Measurements from ENCODE around the gene ADCY5. TPM values are rescaled to one million over a fixed set of nuclear protein-coding genes. Genes with fewer than 3 reads are reported as not detected.

ADCY5 gene
- total RNA-seq, 1 experiment from 2014 or later, result 0.24 TPM

DNA sequence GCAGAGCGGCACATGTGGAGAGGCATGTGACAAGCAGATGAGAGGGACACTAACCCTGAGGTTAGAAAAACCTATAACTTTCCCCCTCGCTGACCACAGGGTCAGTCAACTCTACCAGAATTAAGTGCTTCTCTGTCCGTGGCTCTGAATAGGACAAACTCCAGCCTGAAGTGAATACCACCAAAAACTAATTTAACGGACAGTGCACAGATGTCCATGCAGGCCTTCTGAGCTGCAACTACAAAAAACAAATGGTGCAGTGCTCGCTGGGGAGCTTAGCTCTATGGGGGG lies 59.3 kb downstream of the ADCY5 start:
- POLR2A ChIA-PET (ENCODE audit: unreplicated experiment), result no interaction called here
- BruUV-seq (replicated peaks), result no TSS peak

DNA sequence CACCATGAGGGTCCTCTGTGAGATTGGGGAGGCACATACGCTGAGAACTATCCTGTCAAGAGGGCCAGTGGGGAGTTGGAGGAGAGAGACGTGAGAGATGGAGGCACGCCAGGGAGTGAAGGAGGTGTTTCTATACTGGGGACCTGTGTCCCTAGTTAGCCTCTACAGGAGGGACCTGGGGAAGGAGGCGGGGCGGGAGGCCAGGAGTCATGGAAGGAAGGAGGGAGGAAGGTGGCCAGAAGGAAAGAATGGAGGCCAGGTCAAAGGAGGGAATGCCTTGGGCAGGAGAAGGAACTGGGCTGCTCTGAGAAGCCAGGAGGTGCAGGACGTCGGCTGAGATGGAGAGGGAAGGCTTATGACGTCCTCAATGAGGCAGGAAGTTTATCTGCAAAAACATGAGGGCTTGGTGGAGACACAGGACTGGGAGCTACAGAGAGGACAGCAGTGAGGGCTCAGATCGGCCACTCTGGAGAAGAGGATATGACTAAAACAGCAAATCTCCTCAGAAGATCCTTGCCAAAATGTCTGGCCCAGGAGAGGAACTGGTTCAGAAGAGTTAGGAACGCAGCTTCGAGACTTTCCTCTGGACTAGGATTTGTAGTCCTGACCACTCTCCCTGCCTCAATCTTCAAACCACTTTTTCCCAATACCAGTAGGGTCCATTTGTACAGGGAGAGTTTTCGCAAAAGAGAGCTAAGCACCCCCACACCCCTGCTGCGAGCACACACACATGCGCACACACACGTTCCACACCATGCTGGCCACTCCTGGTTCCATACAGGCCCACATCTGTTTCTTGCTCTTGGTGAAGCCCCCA lies 59.9 kb downstream of the ADCY5 start:
- Histone ChIP-seq H3K27ac (no peak overlapping the region), H4K20me1 (ENCODE audit: insufficient read depth) (no peaks in the 10 kb centered on the region), H3K4me3 (no peak overlapping the region), H3K4me2 (no peak overlapping the region), H3K27me3 (ENCODE audit: insufficient read depth, low read depth) (no peaks in the 10 kb centered on the region), H3K79me2 (ENCODE audit: low read depth) (peaks cover 10% of the 10 kb centered on the region; the same call in 1 of the 2 replicates), H3K4me1 (replicated peaks; ENCODE audit: insufficient read depth) (peaks cover 21% of the 10 kb centered on the region), H3K36me3 (ENCODE audit: low read depth) (no peaks in the 10 kb centered on the region), H2AFZ (no peak overlapping the region), H3K9me2 (ENCODE audit: insufficient read depth) (no peaks in the 10 kb centered on the region), H3F3A (ENCODE audit: insufficient read depth, low read depth) (peaks cover 18% of the 10 kb centered on the region; the same call in 1 of the 2 replicates), H3K9me3 (ENCODE audit: insufficient read depth, low read depth) (no peaks in the 10 kb centered on the region)
- intact Hi-C loops (cut with micrococcal nuclease; ENCODE audit: unreplicated experiment), result no loop called here
- CTCF ChIA-PET, result no interaction called here
- POLR2A ChIA-PET (ENCODE audit: unreplicated experiment), result no interaction called here
- no TSS peak for BruUV-seq (replicated peaks)
- DNase-seq, result no peak
- no peak for TF ChIP-seq EZH2 (IDR thresholded peaks at IDR 0.05; ENCODE audit: low read depth)
- TF ChIP-seq, protein P1, sequence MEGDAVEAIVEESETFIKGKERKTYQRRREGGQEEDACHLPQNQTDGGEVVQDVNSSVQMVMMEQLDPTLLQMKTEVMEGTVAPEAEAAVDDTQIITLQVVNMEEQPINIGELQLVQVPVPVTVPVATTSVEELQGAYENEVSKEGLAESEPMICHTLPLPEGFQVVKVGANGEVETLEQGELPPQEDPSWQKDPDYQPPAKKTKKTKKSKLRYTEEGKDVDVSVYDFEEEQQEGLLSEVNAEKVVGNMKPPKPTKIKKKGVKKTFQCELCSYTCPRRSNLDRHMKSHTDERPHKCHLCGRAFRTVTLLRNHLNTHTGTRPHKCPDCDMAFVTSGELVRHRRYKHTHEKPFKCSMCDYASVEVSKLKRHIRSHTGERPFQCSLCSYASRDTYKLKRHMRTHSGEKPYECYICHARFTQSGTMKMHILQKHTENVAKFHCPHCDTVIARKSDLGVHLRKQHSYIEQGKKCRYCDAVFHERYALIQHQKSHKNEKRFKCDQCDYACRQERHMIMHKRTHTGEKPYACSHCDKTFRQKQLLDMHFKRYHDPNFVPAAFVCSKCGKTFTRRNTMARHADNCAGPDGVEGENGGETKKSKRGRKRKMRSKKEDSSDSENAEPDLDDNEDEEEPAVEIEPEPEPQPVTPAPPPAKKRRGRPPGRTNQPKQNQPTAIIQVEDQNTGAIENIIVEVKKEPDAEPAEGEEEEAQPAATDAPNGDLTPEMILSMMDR (conservative IDR thresholded peaks at IDR 0.05), result no peak

More for the DNA sequence above, 59.3 kb downstream of the ADCY5 start:
- no peak for DNase-seq
- H3K36me3 ChIP-seq (ENCODE audit: low read depth), result no peaks in the 10 kb centered on the region
- H3K27me3 ChIP-seq (ENCODE audit: insufficient read depth, low read depth), result no peaks in the 10 kb centered on the region
- TF ChIP-seq, protein P1 (conservative IDR thresholded peaks at IDR 0.05), result no peak
- TF ChIP-seq EZH2 (IDR thresholded peaks at IDR 0.05; ENCODE audit: low read depth), result no peak
- peaks cover 12% of the 10 kb centered on the region; the same call in 1 of the 2 replicates for H3F3A ChIP-seq (ENCODE audit: insufficient read depth, low read depth)
- H3K4me1 ChIP-seq (replicated peaks; ENCODE audit: insufficient read depth), result peaks cover 16% of the 10 kb centered on the region
- peaks cover 7% of the 10 kb centered on the region; the same call in 1 of the 2 replicates for H3K79me2 ChIP-seq (ENCODE audit: low read depth)
- H2AFZ ChIP-seq, result no peak overlapping the region
- H3K9me3 ChIP-seq (ENCODE audit: insufficient read depth, low read depth), result no peaks in the 10 kb centered on the region
- H4K20me1 ChIP-seq (ENCODE audit: insufficient read depth), result no peaks in the 10 kb centered on the region
- intact Hi-C loops (cut with micrococcal nuclease; ENCODE audit: unreplicated experiment), result no loop called here
- H3K4me3 ChIP-seq, result no peak overlapping the region
- CTCF ChIA-PET, result no interaction called here
- no peak overlapping the region for H3K4me2 ChIP-seq
- no peak overlapping the region for H3K27ac ChIP-seq
- H3K9me2 ChIP-seq (ENCODE audit: insufficient read depth), result no peaks in the 10 kb centered on the region

DNA sequence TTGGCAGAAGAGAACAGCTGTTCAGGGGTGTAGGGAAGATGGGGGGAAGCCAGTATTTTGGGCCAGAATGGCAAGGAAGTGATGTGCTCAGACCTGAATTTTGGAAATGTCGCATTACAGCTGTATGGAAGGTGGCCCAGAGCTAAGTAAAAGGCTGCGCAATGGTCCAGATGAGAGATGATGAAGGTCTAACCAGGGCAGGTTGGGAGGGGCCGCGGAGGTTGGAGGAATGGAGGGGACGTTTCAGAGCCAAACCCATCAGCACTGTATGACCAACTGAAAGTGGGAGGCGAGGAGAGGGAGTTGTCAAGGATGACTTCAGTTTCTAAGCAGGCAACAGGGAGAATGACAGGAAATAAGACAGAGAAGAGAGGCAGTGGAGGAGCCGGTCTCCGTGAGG lies 60.8 kb downstream of the ADCY5 start:
- TF ChIP-seq, protein P1 (conservative IDR thresholded peaks at IDR 0.05), result no peak
- no peak for TF ChIP-seq EZH2 (IDR thresholded peaks at IDR 0.05; ENCODE audit: low read depth)
- CTCF ChIA-PET, result no interaction called here

More for the DNA sequence above, 60.8 kb downstream of the ADCY5 start:
- Histone ChIP-seq H3F3A (ENCODE audit: insufficient read depth, low read depth) (peaks cover 20% of the 10 kb centered on the region; the same call in 1 of the 2 replicates), H3K4me2 (no peak overlapping the region), H2AFZ (no peak overlapping the region), H3K9me2 (ENCODE audit: insufficient read depth) (no peaks in the 10 kb centered on the region), H3K27me3 (ENCODE audit: insufficient read depth, low read depth) (no peaks in the 10 kb centered on the region), H3K4me1 (replicated peaks; ENCODE audit: insufficient read depth) (peaks cover 31% of the 10 kb centered on the region), H3K36me3 (ENCODE audit: low read depth) (no peaks in the 10 kb centered on the region), H4K20me1 (ENCODE audit: insufficient read depth) (no peaks in the 10 kb centered on the region), H3K27ac (no peak overlapping the region), H3K4me3 (no peak overlapping the region), H3K9me3 (ENCODE audit: insufficient read depth, low read depth) (no peaks in the 10 kb centered on the region), H3K79me2 (ENCODE audit: low read depth) (peaks cover 15% of the 10 kb centered on the region; the same call in 1 of the 2 replicates)
- no peak for DNase-seq
- POLR2A ChIA-PET (ENCODE audit: unreplicated experiment), result no interaction called here
- intact Hi-C loops (cut with micrococcal nuclease; ENCODE audit: unreplicated experiment), result no loop called here
- no TSS peak for BruUV-seq (replicated peaks)
